OCI-LY3 (cell line): ENCODE measurements around the gene MYH9.

Source experiments
- H2AFZ ChIP-seq: fragments of 200-600, 300-600 bp; shearing (Covaris generic); 2 replicates; pipeline ENCODE4 v1.6.0; 2014; ENCODE audit warnings: antibody characterized with exemption, low read depth, low read length
- H3K27ac ChIP-seq: fragments of 200-600, 300-600 bp; sonication (generic); 2 replicates; pipeline ENCODE4 v1.5.1; 2014; ENCODE audit warnings: mild to moderate bottlenecking, low read length, moderate library complexity, mixed read lengths
- H3K27me3 ChIP-seq: fragments of 200-600, 300-600 bp; sonication (generic); 2 replicates; pipeline ENCODE4 v1.6.1; 2014; ENCODE audit warnings: low read depth, low read length, mixed read lengths
- H3K36me3 ChIP-seq: fragments of 200-600, 300-600 bp; sonication (generic); replicated peaks from 2 replicates; pipeline ENCODE3; 2014; ENCODE audit warnings: low read depth, low read length, mixed read lengths
- H3K4me1 ChIP-seq: fragments of 300-600, 200-600 bp; sonication (generic); 2 replicates; pipeline ENCODE4 v1.6.1; 2014; ENCODE audit warnings: low read length, mixed read lengths
- H3K4me2 ChIP-seq: fragments of 200-600, 300-600 bp; sonication (generic); 2 replicates; pipeline ENCODE4 v1.6.1; 2014; ENCODE audit warnings: low read length, mixed read lengths
- H3K4me3 ChIP-seq: fragments of 300-600, 200-600 bp; sonication (generic); 2 replicates; pipeline ENCODE4 v1.5.1; 2014; ENCODE audit warnings: antibody characterized with exemption, mild to moderate bottlenecking, low read length, moderate library complexity
- H3K79me2 ChIP-seq: fragments of 300-600, 200-600 bp; shearing (Covaris generic); 2 replicates; pipeline ENCODE4 v1.6.1; 2014; ENCODE audit warnings: mild to moderate bottlenecking, low read length, mixed read lengths
- H3K9ac ChIP-seq: fragments of 300-600, 200-600 bp; shearing (Covaris generic); 2 replicates; pipeline ENCODE4 v1.6.0; 2014; ENCODE audit warnings: mild to moderate bottlenecking, low read length, moderate library complexity
- H3K9me3 ChIP-seq: fragments of 200-600, 300-600 bp; shearing (Covaris generic); 2 replicates; pipeline ENCODE4 v1.6.1; 2014; ENCODE audit warnings: low read length, mixed read lengths; ENCODE audit not compliant: insufficient read depth
- H4K20me1 ChIP-seq: fragments of 200-600, 300-600 bp; sonication (generic); 2 replicates; pipeline ENCODE4 v1.6.1; 2016; ENCODE audit warnings: low read length, mixed read lengths; ENCODE audit not compliant: insufficient read depth
- EZH2phosphoT487 ChIP-seq: fragments of 200-600 bp; shearing (Covaris generic); IDR thresholded peaks from 2 replicates; pipeline ENCODE4 v1.6.1; 2018; ENCODE audit warnings: antibody characterized with exemption, mixed run types, low read depth
- TF ChIP-seq, protein P1 (sequence below): fragments of 200-600, 300-600 bp; sonication (generic); IDR thresholded peaks from 2 replicates; pipeline ENCODE4 v1.5.1; 2014; ENCODE audit warnings: antibody characterized with exemption, low read length, low read depth

MYH9 gene

DNA sequence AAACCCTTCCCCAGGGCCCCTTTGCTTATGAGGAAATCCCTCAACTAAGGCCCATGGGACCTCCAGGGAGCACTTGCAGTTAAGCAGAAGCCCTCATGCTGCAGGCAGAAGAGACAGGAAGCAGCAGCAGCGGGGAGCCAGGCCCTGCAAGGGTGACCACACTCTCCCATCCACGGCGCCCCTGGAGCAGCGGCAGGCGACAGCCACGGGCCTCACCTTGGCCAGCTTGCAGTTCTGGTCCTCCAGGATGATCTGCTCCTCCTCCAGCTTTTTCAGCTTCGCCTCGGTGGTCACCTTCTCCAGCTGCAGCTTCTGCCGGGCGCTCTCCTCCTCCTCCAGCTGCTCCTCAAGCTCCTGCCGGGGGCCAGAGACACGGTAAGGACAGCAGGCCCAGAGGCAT lies 87.9 kb downstream of the MYH9 start:
- Histone ChIP-seq H2AFZ (no peak overlapping the region), H3K27me3 (no peaks in the 10 kb centered on the region), H3K4me1 (no peaks in the 10 kb centered on the region), H3K27ac (no peak overlapping the region), H3K36me3 (peaks cover 92% of the 10 kb centered on the region), H3K4me3 (no peak overlapping the region), H3K9ac (no peak overlapping the region), H3K9me3 (no peaks in the 10 kb centered on the region), H3K4me2 (no peak overlapping the region), H4K20me1 (peaks cover 6% of the 10 kb centered on the region), H3K79me2 (0 out of 2 replicates have a peak, but pooled peaks cover 5% of the 10 kb centered on the region)
- TF ChIP-seq, protein P1, sequence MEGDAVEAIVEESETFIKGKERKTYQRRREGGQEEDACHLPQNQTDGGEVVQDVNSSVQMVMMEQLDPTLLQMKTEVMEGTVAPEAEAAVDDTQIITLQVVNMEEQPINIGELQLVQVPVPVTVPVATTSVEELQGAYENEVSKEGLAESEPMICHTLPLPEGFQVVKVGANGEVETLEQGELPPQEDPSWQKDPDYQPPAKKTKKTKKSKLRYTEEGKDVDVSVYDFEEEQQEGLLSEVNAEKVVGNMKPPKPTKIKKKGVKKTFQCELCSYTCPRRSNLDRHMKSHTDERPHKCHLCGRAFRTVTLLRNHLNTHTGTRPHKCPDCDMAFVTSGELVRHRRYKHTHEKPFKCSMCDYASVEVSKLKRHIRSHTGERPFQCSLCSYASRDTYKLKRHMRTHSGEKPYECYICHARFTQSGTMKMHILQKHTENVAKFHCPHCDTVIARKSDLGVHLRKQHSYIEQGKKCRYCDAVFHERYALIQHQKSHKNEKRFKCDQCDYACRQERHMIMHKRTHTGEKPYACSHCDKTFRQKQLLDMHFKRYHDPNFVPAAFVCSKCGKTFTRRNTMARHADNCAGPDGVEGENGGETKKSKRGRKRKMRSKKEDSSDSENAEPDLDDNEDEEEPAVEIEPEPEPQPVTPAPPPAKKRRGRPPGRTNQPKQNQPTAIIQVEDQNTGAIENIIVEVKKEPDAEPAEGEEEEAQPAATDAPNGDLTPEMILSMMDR, result no peak
- no peak for TF ChIP-seq EZH2phosphoT487

DNA sequence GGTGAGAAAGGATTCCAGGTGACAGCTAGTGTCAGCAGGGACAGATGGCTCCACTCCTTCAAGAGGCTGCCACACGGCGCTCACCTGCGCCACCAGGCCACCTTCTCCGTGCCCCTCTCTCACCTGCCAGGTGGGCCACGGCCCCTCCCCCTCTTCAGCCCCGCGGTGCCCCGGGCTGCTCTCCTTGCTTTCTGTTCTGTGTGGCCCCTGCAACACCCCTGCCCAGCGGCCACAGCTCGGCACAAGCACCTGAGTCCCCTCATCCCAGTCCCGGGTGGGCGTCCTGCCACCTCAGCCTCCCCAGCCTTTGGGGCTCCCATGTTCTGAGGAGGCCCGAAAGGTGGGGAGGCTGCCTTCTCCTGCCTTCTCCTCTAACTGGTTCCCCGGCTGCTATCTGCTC lies 88.5 kb downstream of the MYH9 start:
- H4K20me1 ChIP-seq, result peaks cover 6% of the 10 kb centered on the region
- peaks cover 92% of the 10 kb centered on the region for H3K36me3 ChIP-seq
- no peak overlapping the region for H2AFZ ChIP-seq
- no peak for TF ChIP-seq EZH2phosphoT487
- TF ChIP-seq, protein P1, result no peak
- H3K4me2 ChIP-seq, result no peak overlapping the region
- H3K9ac ChIP-seq, result no peak overlapping the region
- no peaks in the 10 kb centered on the region for H3K4me1 ChIP-seq
- no peaks in the 10 kb centered on the region for H3K27me3 ChIP-seq
- 0 out of 2 replicates have a peak, but pooled peaks cover 5% of the 10 kb centered on the region for H3K79me2 ChIP-seq
- H3K27ac ChIP-seq, result no peak overlapping the region
- H3K9me3 ChIP-seq, result no peaks in the 10 kb centered on the region
- no peak overlapping the region for H3K4me3 ChIP-seq

DNA sequence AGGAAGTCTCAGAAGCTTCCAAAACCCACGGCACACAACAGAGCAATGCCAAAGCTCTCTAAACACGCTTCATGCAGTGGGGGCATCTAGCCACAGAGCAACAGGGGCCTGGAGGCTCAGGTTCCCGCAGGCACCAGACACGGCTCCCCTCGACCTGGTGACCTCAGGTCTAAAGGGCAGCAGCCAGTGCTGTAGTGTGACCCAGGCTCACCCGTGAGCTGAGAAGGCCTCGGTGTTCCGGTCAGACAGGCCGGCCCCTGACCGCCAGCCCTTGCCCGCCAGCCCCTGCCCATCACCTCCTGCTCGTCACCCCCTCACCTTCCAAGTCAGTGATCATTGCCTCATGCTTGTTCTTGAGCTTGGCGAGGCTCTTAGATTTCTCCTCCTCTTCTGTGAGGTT lies 89.2 kb downstream of the MYH9 start:
- Histone ChIP-seq H3K4me2 (no peak overlapping the region), H3K27me3 (no peaks in the 10 kb centered on the region), H3K27ac (no peak overlapping the region), H4K20me1 (peaks cover 6% of the 10 kb centered on the region), H3K79me2 (0 out of 2 replicates have a peak, but pooled peaks cover 5% of the 10 kb centered on the region), H3K9ac (no peak overlapping the region), H3K9me3 (no peaks in the 10 kb centered on the region), H3K4me3 (no peak overlapping the region), H3K4me1 (no peaks in the 10 kb centered on the region), H2AFZ (no peak overlapping the region), H3K36me3 (peaks cover 93% of the 10 kb centered on the region)
- TF ChIP-seq EZH2phosphoT487, result no peak
- TF ChIP-seq, protein P1, result no peak

DNA sequence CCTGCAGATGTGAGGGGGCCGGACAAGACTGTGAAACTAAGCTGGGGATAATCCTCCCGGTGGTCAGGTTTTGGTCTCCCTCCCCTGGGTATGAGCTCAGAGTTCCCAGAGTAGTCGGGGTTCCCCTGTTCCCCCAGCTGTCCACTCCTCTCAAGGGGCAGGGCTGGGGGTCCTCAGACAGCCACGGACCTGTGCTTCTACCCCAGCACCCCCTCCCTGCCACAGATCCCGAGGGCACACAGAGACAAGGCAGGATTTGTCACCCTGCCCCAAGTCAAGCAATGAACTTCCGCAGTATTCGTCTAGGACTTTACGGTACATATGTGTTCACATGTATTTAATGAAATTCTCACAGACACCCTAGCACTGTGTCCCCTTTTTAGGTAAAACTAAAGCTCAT lies 89.6 kb downstream of the MYH9 start:
- Histone ChIP-seq H3K9ac (no peak overlapping the region), H3K9me3 (no peaks in the 10 kb centered on the region), H3K4me2 (no peak overlapping the region), H3K79me2 (peaks cover 5% of the 10 kb centered on the region; the same call in 1 of the 2 replicates), H3K27me3 (no peaks in the 10 kb centered on the region), H3K27ac (no peak overlapping the region), H3K36me3 (peaks cover 97% of the 10 kb centered on the region), H2AFZ (no peak overlapping the region), H4K20me1 (peaks cover 6% of the 10 kb centered on the region), H3K4me3 (no peak overlapping the region), H3K4me1 (no peaks in the 10 kb centered on the region)
- TF ChIP-seq, protein P1, result no peak
- TF ChIP-seq EZH2phosphoT487, result no peak
